Stomach (tissue), 4 donors: Measurements from ENCODE around the gene TTLL4.

Source experiments
- CTCF ChIP-seq, 7 experiments: fragments of 450-650 bp in 4 of 7; fragments of 200-600 bp in 3 of 7; sonication (generic) in 3 of 7; IDR thresholded peaks; one replicate each; pipeline ENCODE4 v1.5.1; 2016 to 2019; ENCODE audit warnings: antibody characterized with exemption in 7 of 7, control low read depth in 2 of 7, mild to moderate bottlenecking in 1 of 7
- POLR2A ChIP-seq, 4 donors: fragments of 450-650 bp; IDR thresholded peaks; one replicate each; pipeline ENCODE4 v1.6.1; 2016; ENCODE audit warnings: antibody characterized with exemption in 4 of 4, control low read depth in 2 of 4, mild to moderate bottlenecking in 1 of 4, moderate library complexity in 1 of 4
- POLR2AphosphoS5 ChIP-seq, 3 donors: sonication (generic); formaldehyde crosslinking; IDR thresholded peaks; one replicate each; pipeline ENCODE4 v1.6.1; 2016; ENCODE audit warnings: antibody characterized with exemption in 3 of 3

- TF ChIP-seq POLR2AphosphoS5 (IDR thresholded peaks at IDR 0.05), result no peak
- no peak for TF ChIP-seq CTCF (IDR thresholded peaks at IDR 0.05)
- no peak for TF ChIP-seq POLR2A (IDR thresholded peaks at IDR 0.05)
Measured at GRCh38 chr2:218720048-218721041, 9.7 kb downstream of the TTLL4 start.
